Renal cortical epithelial cell (primary cell): Measurements from ENCODE around the gene ZBTB34. TPM values are rescaled to one million over a fixed set of nuclear protein-coding genes. Genes with fewer than 3 reads are reported as not detected.

ENCODE experiments used
- DNase-seq: peaks from one replicate; pipeline ENCODE4 v3.0.0-alpha.2; 2011; ENCODE audit warnings: low read depth
- total RNA-seq: library from RNA; depleted of rRNA; stranded (reverse); fragments of >200 nt; gene quantifications from 2 replicates; pipeline ENCODE4 v1.2.3, GENCODE V29; 2014

The ZBTB34 gene
- total RNA-seq, 1 donor from 2014 or later = 19.5 TPM

DNA sequence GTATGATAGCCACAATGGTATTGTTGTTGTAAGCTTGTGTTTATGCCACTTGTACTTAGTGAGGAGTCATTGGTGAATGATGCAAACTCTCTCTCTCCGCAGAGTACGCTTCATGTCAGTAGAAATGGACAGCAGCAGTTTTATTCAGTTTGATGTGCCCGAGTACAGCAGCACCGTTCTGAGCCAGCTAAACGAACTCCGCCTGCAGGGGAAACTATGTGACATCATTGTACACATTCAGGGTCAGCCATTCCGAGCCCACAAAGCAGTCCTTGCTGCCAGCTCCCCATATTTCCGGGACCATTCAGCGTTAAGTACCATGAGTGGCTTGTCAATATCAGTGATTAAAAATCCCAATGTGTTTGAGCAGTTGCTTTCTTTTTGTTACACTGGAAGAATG is 18.8 kb downstream of the ZBTB34 start:
- no peak for DNase-seq

DNA sequence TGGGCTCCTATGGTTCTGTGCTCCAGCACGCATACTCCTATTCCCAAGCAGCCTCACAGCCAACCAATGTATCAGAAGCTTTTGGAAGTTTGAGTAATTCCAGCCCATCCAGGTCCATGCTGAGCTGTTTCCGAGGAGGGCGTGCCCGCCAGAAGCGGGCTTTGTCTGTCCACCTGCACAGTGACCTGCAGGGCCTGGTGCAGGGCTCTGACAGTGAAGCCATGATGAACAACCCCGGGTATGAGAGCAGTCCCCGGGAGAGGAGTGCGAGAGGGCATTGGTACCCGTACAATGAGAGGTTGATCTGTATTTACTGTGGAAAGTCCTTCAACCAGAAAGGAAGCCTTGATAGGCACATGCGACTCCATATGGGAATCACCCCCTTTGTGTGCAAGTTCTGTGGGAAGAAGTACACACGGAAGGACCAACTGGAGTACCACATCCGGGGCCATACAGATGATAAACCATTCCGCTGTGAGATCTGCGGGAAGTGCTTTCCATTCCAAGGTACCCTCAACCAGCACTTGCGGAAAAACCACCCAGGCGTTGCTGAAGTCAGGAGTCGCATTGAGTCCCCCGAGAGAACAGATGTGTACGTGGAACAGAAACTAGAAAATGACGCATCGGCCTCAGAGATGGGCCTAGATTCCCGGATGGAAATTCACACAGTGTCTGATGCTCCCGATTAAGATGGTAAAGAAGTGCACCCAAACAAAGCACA is 19.9 kb downstream of the ZBTB34 start:
- DNase-seq = no peak

DNA sequence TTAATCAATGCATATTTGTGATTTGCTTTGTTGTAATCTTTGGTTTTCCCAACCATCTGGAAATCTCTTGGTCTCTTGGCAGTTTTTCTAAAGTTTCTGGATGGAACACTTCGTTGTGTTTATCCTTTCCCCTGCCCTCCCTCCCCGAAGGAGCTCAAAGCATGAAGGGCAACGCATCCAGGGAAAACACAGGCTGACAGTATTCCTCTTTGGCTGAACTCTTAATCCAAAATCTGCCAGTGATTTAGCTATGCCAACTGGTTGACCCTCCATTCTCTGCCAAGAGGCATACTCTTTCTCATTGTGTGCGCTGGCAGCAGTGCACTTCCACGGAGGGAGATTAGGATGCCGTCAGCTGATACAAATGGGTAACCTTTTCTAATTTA is 20.5 kb downstream of the ZBTB34 start:
- no peak for DNase-seq

DNA sequence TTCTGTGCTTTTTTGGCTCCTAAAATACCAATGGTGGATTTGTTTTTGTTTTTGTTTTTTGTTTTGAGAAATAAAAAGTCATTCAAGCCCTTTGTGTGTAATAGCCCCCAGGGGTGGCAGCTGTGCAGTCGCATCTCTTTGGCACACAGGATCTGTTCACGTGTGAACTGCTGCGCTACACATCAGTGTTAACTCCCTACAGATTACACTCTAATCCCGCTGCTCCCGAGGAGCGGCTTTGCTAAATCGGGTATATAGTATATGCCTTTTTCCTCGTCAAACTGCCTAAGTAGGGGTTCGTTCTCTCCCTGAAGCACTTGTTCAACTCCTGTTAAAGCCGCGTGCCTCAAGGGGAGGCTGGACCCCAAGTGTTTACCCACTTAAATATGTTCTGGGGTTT is 22.3 kb downstream of the ZBTB34 start:
- DNase-seq = no peak

DNA sequence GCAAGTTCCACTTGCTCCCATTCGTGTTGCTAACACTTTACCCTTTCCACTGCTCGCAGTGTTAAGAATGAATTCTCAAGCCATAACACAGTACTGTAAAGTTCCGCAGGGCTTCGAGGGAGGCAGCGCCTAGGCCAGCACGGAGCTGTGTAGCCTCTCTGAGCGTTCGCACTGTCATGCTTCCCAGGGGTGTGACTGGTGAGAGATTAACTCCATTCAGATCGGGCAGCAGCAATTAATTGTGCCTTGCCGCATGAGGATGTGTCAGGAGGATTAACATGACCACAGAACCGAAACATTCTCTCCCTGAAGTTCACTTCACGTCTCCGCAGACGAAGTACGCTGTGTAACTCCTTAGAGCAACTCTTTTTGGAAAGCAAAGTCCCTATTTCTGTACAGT is 23.2 kb downstream of the ZBTB34 start:
- peak; percentile 83 for DNase-seq

DNA sequence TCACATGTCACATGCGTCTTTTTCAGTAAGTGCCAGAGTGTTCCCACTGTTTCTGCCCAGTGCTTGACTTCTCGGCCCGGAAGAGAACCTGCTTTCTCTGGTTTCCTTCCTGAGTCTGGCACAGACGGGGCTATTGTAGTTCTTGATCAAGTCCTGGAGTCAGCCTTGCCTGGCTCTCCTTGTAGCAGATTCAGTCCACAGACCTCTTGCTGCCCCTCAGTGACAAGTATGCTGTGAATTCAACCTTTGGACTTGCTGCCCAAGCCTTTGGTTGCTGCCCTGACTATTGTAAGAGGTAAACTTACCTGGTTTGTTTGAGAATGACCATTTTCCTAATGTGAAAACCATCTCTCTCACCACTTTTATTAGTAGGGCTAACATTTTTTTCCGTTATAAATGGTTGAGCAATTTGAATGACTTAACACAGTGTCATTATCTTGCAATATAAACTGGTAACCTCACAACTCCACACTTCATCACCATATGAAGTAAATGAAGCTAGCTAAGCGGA is 24.7 kb downstream of the ZBTB34 start:
- DNase-seq = peak; percentile 61

DNA sequence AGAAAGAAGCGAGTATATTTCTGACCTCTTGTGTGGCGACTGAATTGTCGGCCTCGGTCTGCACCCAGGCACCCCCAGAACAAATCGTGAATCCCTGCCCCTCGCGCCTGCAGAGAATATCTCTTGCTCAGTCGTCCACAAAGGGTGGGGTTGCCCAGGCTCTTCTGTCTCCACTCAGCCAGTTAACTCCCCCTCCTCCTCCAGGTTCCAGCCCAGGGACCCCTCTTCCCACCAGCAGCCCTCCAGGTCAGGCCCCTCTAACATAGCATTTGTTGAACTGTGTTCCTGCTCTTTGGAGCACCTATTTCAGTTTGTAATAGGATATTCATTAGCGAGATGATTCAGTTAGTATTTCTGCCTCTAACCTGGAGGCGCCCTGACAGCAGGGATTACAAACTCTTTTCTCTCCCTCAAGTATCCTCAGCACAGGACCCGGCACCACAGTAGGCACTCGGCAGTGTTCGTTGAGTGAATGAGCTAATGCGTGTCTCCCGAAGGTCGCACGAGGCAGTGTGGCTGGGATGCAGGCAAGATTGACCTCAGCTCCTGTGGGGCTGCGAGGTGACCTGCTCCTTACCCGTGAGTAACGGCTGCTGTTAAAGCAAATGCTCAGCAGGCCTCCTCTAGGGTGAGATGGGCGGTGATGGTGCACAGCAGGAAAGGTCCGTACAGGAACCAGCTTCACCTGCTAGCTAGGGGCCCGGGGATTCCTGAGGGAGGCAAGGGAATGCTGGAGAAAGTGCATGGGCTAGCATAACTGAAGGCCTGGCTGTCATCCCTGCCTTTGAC is 25.8 kb downstream of the ZBTB34 start:
- DNase-seq = no peak

DNA sequence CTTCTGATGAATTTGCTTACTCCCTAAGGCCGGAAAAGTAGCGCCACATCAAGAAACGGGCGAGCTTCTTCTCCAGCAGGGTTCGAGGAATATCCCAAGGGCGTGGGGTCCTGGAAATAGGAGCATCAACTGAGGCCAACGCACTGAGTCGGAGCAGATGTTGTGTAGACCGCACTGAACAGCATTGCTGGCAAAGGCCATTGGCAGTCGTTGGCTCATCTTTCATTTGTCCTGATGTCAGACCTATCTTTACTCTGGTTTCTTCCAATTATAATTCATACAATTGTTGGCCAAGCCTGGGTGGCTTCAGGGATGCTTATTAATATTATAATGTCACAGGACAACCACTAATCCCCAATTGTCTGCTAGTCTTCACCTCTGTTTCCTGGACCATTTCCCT is 26.5 kb downstream of the ZBTB34 start:
- DNase-seq = no peak

DNA sequence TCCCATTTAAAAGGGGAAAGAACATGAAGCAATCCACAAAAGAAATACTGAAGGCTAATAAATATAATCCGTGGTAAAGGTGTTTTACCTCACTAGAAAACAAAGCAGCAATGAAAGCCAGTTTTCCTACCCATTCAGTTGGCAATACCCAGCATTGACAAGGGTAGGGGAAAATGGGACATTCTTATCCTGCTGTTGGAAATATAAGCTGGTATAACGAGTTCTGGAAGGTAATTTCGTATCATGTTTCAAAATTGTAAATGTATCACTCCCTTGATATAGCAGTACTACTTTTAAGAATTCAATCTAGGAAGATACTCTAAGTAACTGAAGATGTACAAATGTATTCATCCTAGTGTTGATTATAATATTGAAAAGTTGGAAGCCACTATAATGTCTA is 31.2 kb downstream of the ZBTB34 start:
- DNase-seq = no peak

DNA sequence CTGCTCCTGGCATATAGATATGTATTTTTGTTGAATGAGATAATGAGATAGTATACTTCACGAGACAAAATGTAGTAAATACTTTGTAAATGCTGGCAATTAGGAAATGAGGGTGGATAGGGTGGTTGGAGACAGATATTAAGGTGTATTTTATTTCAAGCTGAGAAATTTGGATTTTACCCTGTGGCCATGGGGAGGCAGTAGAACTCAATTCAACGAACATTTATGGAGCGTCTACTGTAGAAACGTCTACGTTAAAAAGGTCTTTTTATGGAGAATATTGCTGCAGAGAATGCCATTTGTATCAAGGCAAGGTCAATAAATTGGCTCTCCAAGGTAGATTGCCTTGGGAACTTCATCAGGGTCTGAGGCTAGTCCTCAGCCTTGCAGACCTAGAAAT is 32.6 kb downstream of the ZBTB34 start:
- peak; percentile 20 for DNase-seq

DNA sequence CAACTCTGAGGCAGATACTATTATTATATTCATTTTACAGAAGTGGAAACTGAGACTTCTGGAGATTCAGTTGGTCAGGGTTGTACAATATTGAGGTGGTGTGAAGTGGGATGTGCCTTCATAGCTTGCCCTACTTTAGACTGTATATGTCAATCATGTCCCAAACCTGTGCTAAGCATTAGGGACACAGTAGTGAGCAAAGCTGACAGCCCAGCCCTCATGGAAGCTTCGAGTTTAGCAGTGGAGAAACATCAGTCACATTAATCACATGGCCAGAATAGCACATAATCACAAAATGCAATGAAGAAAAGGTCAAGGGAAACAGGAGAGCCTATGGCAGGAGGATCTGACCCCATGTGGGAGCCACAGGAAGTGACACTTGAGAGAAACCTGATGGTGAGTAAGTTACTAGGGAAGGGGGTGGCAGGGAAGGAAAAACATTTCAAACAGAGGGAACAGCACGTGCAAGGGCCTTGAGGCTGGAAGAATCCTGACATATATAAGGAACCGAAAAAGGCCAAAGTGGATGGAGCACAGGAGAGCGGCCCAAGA is 33.7 kb downstream of the ZBTB34 start:
- no peak for DNase-seq

DNA sequence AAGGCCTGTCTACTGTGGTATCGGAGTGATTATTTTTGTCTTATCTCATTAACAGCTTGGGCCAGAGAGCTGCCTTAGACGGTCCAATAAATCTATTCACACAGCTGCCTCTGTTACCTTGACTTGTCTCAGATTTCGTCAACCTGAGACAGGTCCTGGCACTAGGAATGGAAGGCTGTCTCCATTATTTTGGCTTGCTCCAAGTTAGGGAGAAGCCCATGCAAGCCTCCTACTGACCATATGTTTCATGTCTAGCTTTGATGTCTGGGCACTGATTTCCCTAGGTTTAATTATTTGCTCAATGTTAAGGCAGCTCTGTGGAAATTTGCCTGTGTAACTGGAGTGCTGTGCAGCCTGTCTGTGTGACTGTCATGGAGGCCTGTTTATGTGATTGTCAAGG is 41.8 kb downstream of the ZBTB34 start:
- DNase-seq = no peak

DNA sequence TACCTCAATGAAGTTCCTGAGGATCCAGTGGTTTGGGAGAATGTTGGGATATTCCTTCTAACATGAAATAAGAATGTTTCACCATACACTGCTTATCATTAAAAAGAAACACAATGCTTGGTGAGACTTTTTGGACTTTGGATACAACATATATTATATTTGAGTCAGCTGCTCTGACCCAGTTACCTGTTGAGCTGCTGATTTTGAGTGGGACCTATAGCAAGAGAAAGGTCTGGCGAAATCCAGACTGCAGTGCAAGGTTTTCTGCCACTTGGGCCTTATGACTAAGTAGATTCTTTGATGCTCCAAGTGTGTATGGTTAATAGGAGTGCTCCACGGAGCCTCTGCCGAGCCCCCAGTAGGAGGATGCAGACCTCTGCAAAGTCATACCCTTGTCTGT is 44.1 kb downstream of the ZBTB34 start:
- no peak for DNase-seq

DNA sequence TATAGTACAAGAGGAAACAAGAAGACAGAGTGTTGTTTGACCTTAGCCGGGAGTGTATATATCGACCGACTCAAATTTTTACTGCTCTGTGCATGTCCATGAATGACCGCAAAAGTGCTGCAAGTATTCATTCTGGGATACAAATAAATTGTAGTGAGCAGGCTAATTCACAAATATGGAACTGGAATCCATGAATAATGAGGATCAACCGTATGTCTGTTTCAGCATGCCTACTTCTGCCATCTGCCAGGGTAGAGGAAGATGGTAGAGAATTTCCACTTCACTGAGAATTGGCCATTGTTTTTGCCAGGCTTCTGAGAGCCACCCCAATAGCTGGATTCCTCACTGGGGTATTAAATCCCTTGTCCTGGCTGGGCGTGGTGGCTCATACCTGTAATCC is 45.7 kb downstream of the ZBTB34 start:
- no peak for DNase-seq

DNA sequence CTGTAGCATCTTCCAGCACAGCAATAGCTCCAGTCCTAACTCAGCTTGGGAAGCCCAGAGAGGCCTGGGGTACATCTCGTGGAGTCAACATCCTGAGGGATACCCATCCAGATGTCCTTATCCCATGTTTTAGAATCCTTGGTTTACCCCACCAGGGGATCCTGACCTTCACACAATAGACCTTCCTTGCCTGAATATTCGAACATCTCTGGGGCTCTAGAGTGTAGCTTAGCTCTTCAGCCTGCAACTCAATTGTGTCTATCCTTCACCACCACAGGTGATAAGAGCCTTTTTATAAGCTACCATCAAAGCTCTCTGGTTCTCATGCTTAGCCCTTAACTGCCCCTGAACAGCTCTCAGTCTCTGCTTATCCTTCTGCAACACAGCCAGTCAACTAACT is 46.6 kb downstream of the ZBTB34 start:
- no peak for DNase-seq

DNA sequence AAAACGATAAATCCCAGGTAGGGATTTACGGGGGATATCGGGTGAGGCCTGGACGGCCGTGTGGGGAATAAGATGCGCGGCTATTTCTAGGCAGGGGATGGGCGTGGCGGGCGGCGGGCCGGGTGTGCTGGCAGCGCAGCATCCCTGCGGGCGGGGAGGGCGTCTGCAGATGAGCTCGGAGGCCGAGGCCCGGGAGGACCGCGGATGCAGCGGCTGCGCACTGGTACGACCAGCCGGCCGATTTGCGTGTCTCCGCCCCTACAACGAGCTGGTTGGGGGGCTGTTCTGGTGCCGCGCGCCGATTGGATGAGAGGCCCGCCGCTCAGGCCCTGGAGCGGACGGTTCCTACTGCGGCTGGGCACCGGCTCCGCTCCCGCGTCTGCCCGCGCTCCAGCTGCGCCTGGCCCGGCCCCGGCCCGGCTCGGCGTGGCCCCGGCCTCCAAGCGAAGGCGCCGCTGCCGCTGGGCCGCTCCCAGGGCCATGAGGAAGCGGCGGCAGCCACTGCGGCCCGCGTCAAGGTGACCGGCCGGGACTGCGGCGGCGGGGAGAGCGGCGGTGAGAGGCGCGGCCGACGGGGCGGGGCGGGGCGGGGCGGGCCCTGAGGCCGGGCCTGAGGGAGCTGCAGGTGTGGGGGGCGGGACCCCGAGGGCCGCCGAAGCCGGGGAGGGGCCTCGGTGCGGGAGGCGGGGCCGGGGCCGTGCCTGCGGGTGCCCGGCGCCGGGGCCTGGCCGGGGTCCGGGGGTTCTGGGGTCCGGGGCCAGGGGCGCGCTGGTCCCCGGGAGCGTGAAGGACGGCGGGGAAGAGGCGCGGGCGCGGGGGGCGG is 54.2 kb downstream of the ZBTB34 start, which contains the start of gene RALGPS1:
Gene RALGPS1 (plus strand): TSS at position 325 of the 823 bp plus-strand sequence. CDS start 47,508 bp downstream, outside the sequence.
- DNase-seq = peak; percentile 81

DNA sequence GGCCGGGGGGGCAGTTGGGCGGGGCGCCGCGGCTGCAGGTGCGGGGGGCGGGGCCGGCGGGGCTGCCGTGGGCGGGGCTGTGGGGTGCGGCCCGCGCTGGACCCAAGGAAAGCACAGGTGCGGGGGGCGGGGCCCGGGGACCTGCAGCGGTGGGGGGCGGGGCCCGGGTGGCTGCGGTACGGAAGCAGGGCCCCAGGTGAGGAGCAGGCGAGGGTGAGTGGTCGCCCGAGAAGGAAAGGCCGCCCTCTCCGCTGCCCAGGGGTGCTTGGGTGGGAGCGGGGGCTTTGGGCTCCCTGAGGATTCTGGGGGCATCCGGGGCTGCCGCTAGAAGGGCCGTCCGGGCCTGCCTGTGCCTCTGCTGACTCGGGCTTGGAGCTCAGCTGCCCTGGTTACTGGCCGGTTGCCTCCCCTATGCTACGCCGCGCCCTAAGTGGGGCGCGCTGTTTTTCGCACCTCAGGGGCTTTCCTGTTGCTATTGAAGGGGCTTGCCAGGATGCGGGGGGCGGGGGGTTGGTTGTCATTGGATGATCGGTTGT is 54.9 kb downstream of the ZBTB34 start:
- no peak for DNase-seq

DNA sequence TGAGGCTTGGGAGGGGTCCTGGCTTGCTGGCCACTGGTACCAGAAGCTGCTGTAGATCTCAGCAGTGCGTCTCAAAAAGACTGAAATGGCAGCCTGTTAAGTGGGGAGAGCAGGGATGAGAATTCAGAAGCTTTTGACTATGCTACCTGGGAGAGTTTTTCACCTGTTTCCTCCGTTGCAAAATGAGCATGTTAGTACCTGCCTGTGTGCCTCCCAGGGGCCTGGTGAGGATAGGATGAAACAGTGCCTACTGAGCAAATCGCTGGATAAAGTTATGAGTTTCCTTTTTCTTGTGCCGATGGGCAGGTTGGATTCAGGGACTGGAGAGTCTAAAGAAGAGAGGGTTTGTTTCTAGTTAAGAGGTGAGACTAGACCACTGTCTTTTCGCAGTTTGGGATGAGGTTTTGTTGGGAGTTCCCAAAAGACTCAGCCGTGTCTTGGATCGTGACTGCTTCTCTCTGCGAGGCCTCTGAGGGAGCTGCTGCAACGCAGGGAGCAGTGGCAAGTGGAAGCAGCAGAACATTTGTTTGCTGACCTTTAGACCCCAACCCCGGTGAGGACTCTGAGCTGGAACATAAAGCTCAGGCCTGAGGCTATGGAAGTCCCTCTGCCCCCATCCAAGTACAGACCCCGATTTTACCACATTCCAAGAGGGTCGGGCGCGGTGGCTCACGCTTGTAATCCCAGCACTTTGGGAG is 55.6 kb downstream of the ZBTB34 start:
- DNase-seq = no peak

DNA sequence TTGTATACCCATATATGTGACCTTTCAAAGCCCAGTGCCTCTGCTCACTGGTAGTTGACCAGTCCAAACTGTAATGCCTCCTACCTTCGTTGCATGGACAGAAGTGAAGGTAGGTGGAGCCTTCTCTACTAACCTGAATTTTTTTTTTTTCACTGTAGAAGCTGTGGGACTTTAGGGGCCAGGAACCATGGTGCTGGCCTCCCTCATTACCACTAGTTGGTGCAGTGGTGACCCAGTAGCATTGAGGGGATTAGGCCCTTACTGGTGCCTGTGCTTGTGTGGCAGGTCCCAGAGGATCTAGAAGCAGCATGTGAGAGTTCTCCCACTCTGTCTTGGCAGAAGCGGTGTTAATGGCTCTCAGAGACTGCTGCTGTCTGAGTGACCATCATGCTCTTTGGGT is 56.5 kb downstream of the ZBTB34 start:
- no peak for DNase-seq

DNA sequence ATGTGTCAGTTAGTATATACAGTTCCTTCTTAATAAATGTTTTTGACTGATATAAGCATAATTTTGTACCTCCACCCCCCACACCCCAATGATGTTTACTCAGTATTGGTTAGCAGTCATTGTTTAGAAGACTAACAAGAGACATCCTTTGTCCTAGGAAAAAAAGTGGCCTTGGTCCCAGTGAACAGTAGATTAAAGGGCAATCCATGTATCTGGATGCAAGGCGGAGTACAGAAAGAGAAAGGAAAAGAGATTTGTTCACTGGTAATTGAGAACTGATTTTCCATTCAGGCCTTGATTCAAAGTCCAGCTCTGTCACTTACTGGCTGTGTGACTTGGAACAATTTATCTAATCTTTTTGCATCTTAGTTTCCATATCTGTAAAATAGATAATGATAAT is 58.8 kb downstream of the ZBTB34 start:
- DNase-seq = no peak

DNA sequence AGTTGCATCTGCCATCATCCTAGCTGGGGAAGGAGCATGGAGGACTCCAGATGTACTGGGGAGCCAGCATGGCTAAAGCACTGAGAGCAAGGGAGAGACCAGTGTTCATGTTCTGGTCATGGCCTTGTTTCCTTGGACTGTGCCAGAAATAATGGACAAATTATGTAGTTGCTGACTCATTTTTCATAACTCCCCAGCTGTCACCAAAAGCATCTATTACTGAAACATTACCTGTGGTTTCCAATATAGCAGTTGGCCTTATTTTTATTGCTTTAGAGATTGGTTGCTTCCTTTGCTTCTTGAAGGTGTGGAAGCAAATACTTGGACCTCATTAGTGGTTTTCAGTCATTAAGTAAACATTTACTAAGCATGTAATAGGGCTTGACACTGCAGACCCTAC is 65.4 kb downstream of the ZBTB34 start:
- DNase-seq = no peak
